MCF 10A (cell line): Measurements from ENCODE around the gene FCMR. TPM values are rescaled to one million over a fixed set of nuclear protein-coding genes. Genes with fewer than 3 reads are reported as not detected.
A peak's percentile ranks its signal among the peaks of the same experiment; 100 is the strongest.

Experiments used
- BruUV-seq: library from RNA; stranded (reverse); fragments of 400-500 nt; replicated peaks from 2 replicates; lab custom pipeline; 2021; lab: Mats Ljungman, UMichigan
- CTCF ChIA-PET: fragments of 300-600 bp; sonication (Branson Sonifier 250); formaldehyde crosslinking; extraction: SDS; loops from one replicate; lab custom pipeline; 2021; ENCODE audit warnings: antibody characterized with exemption, inconsistent platforms; lab: Yijun Ruan, JAX
- POLR2A ChIA-PET: fragments of 300-600, 350-650 bp; sonication (Branson Sonifier 250); formaldehyde crosslinking; extraction: SDS; loops from one replicate; lab custom pipeline; 2020; ENCODE audit warnings: antibody characterized with exemption, inconsistent platforms; lab: Yijun Ruan, JAX
- DNase-seq: peaks from one replicate; pipeline ENCODE4 v3.0.0-alpha.2; 2018; ENCODE audit not compliant: unreplicated experiment
- H3K27ac Mint-ChIP-seq: one replicate; pipeline ENCODE4 v1.8.0; 2022; ENCODE audit warnings: mild to moderate bottlenecking, low read depth, mixed read lengths; ENCODE audit not compliant: unreplicated experiment
- H3K27me3 Mint-ChIP-seq: one replicate; pipeline ENCODE4 v1.8.0; 2022; ENCODE audit warnings: mixed read lengths; ENCODE audit not compliant: insufficient read depth, unreplicated experiment
- H3K36me3 Mint-ChIP-seq: one replicate; pipeline ENCODE4 v1.8.0; 2022; ENCODE audit warnings: mild to moderate bottlenecking, moderate library complexity, mixed read lengths; ENCODE audit not compliant: insufficient read depth, unreplicated experiment
- H3K4me1 Mint-ChIP-seq: one replicate; pipeline ENCODE4 v1.8.0; 2022; ENCODE audit warnings: mixed read lengths; ENCODE audit not compliant: insufficient read depth, unreplicated experiment
- H3K4me3 Mint-ChIP-seq: one replicate; pipeline ENCODE4 v1.8.0; 2022; ENCODE audit warnings: mild to moderate bottlenecking, moderate library complexity, mixed read lengths; ENCODE audit not compliant: unreplicated experiment
- H3K9me3 Mint-ChIP-seq: one replicate; pipeline ENCODE4 v1.8.0; 2022; ENCODE audit warnings: mixed read lengths; ENCODE audit not compliant: unreplicated experiment
- CTCF ChIP-seq: fragments of 200-600 bp; IDR thresholded peaks from one replicate; pipeline ENCODE4 v1.8.0; 2022; ENCODE audit warnings: antibody characterized with exemption, mild to moderate bottlenecking; ENCODE audit not compliant: unreplicated experiment
- intact Hi-C: fragments of 100-400 bp; cut with micrococcal nuclease; formaldehyde crosslinking; loops from 2 replicates; pipeline ENCODE4 v1.14.1; 2022
- total RNA-seq: library from RNA; stranded (reverse); gene quantifications from 2 replicates; pipeline ENCODE4 v1.2.3, GENCODE V29; 2022

The FCMR gene
- total RNA-seq, 1 experiment from 2014 or later: 10.1 TPM

- Mint-ChIP-seq H3K4me3 (peak overlapping the region; percentile 2), H3K4me1 (peaks cover 71% of the 10 kb centered on the region), H3K27ac (peak overlapping the region; percentile 89), H3K9me3 (no peaks in the 10 kb centered on the region), H3K36me3 (peaks cover 15% of the 10 kb centered on the region), H3K27me3 (no peaks in the 10 kb centered on the region)
- POLR2A ChIA-PET: interaction anchor here (0.6 to 12.1 kb wide), 19 partner anchors 10 to 1776 kb away, joined by 3 to 271 read pairs (median 4); partner anchors contain the start of genes DYRK3, IL20 and PFKFB2
- DNase-seq: peak; percentile 99
- no peak for TF ChIP-seq CTCF
- CTCF ChIA-PET: interaction anchor here (0.6 to 7.4 kb wide), 18 partner anchors 9 to 265 kb away, joined by 3 to 72 read pairs (median 5); partner anchors contain the start of gene IL20
- intact Hi-C loops: loop anchor here (10.0 kb wide), 1 partner anchor 429 kb away; the partner anchor contains the start of gene CD55
- no TSS peak for BruUV-seq
Measured at GRCh38 chr1:206895837-206896242, 25.9 kb downstream of the FCMR start.

GRCh38 chr1:206895325-206895724 lies 26.4 kb downstream of the FCMR start:
- H3K4me3 Mint-ChIP-seq: peak overlapping the region; percentile 2
- peaks cover 76% of the 10 kb centered on the region for H3K4me1 Mint-ChIP-seq
- TF ChIP-seq CTCF: no peak
- ChIA-PET POLR2A (interaction anchor here (0.6 to 12.1 kb wide), 17 partner anchors 10 to 260 kb away, joined by 3 to 271 read pairs (median 4); partner anchors contain the start of genes DYRK3, IL20 and PFKFB2), CTCF (interaction anchor here (0.6 to 7.4 kb wide), 16 partner anchors 9 to 232 kb away, joined by 3 to 72 read pairs (median 6); partner anchors contain the start of gene IL20)
- intact Hi-C loops: loop anchor here (10.0 kb wide), 1 partner anchor 429 kb away; the partner anchor contains the start of gene CD55
- H3K27ac Mint-ChIP-seq: peak overlapping the region; percentile 89
- H3K36me3 Mint-ChIP-seq: peaks cover 15% of the 10 kb centered on the region
- BruUV-seq: no TSS peak
- peak; percentile 99 for DNase-seq
- H3K9me3 Mint-ChIP-seq: no peaks in the 10 kb centered on the region
- H3K27me3 Mint-ChIP-seq: no peaks in the 10 kb centered on the region

GRCh38 chr1:206893380-206893779 lies 28.4 kb downstream of the FCMR start:
- Mint-ChIP-seq H3K27ac (peak overlapping the region; percentile 95), H3K36me3 (peaks cover 10% of the 10 kb centered on the region), H3K4me1 (peaks cover 84% of the 10 kb centered on the region), H3K27me3 (no peaks in the 10 kb centered on the region), H3K4me3 (peak overlapping the region; percentile 2), H3K9me3 (no peaks in the 10 kb centered on the region)
- no peak for DNase-seq
- no TSS peak for BruUV-seq
- TF ChIP-seq CTCF: no peak
- intact Hi-C loops: loop anchor here (10.0 kb wide), 1 partner anchor 431 kb away; the partner anchor contains the start of gene CD55
- ChIA-PET POLR2A (interaction anchor here (0.8 to 12.1 kb wide), 9 partner anchors 8 to 218 kb away, joined by 3 to 271 read pairs (median 3); partner anchors contain the start of gene IL20), CTCF (interaction anchor here (0.7 to 7.4 kb wide), 10 partner anchors 8 to 282 kb away, joined by 3 to 72 read pairs (median 6); partner anchors contain the start of gene IL20)

- ChIA-PET CTCF (interaction anchor here (0.6 to 7.4 kb wide), 9 partner anchors 9 to 166 kb away, joined by 3 to 72 read pairs (median 5); partner anchors contain the start of gene IL20), POLR2A (interaction anchor here (0.5 to 12.1 kb wide), 15 partner anchors 7 to 488 kb away, joined by 3 to 271 read pairs (median 3); partner anchors contain the start of genes C1orf116 and IL20)
- H3K4me1 Mint-ChIP-seq: peaks cover 89% of the 10 kb centered on the region
- intact Hi-C loops: loop anchor here (10.0 kb wide), 1 partner anchor 432 kb away; the partner anchor contains the start of gene CD55
- peak overlapping the region; percentile 95 for H3K27ac Mint-ChIP-seq
- TF ChIP-seq CTCF: no peak
- BruUV-seq: no TSS peak
- no peaks in the 10 kb centered on the region for H3K9me3 Mint-ChIP-seq
- DNase-seq: peak; percentile 89
- H3K27me3 Mint-ChIP-seq: no peaks in the 10 kb centered on the region
- H3K36me3 Mint-ChIP-seq: peaks cover 6% of the 10 kb centered on the region
- H3K4me3 Mint-ChIP-seq: peak overlapping the region; percentile 2
Measured at GRCh38 chr1:206892351-206892984, 29.3 kb downstream of the FCMR start.
